GM19043 (cell line): ENCODE data around the gene NDUFB5.
A peak's percentile ranks its signal among the peaks of the same experiment; 100 is the strongest.

ENCODE experiments used
- ATAC-seq: cut with Tn5 transposase; IDR thresholded peaks from one replicate; pipeline ENCODE4 v1.9.1; 2021; ENCODE audit warnings: low read depth; ENCODE audit not compliant: unreplicated experiment

The NDUFB5 gene

DNA sequence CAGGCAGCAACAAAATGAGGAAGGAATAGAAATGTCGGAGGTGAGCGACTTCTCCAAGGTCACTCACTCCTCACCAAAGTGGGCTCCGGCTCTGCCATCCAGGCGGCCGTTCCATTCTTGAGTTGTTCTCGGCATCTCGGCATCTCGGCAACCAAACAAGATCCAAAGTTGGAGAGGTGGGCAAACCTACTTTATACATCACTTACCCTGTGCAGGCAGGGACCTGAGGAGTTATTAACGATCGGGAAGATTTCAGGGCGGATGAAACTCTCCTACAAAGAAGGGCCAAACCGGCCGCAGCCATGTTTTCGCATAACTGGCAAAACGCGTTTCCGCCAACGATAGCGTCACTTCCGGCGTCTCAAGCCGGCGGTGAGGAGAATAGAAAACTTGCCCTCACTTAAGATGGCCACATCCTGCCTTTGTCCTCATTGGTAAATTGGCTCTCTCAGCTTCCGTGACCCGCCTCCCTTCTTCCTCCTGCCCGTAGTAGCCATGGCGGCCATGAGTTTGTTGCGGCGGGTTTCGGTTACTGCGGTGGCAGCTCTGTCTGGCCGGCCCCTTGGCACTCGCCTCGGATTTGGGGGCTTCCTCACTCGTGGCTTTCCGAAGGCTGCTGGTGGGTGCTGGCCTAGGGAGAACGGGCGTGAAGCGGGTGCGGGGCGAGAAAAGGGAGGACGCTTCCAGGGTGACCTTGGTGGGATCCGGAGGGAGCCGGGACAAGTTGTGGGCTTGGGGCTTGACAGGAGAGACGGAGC lies at the start of gene NDUFB5, which contains the start of gene MRPL47:
TSS of gene NDUFB5 (plus strand) at position 474 of the 758 bp plus-strand sequence. CDS start at position 496, 22 bp downstream.
TSS of gene MRPL47 (minus strand) at position 318 of the 758 bp plus-strand sequence. CDS start at position 304, 14 bp downstream.
- ATAC-seq, result peak; percentile 96

DNA sequence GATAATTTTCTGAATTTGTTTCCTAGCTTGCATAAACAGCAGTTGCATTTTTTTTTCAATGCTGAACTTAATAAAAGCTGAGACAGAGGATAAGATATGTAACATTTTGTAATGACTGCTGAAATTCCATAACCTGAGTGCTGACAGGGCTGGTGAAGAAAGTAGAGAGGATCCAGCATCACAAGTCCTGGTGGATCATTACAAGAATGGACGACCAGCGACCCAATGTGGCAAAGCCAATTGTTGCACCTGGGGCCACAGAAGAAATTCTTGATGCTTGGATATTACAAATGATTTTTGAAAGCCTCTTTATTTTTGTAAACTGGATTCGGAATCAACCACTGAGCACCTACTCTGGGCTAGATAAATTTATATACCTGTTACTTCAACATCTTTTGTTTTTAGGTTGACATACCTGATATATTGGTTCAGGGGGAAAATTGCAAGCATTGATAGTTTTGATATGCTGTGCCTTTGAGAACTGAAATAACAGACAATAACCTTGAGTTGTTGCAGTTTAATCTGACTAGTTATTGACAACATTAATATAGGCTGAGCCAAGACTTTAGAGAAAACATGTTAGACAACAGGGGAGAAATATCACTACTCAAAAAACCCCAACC lies 45.7 kb upstream of the NDUFB5 start:
- no peak for ATAC-seq

DNA sequence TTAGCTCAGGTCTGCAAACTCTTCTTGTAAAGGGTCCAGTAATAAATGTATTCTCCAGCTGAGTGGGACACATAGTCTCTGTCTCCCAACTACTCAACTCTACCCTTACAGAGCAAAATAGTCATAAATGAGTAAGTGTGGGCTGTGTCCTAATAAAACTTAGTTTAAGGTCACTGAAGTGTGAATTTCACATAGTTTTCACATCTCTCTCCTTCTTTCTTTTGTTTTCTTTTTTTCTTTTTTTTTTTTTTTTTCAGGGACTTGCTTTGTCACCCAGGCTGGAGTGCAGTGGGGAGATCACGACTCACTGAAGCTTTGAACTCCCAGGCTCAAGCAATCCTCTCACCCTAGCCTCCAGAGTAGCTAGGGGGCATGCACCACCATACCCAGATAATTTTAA lies 43.8 kb upstream of the NDUFB5 start:
- ATAC-seq, result no peak

DNA sequence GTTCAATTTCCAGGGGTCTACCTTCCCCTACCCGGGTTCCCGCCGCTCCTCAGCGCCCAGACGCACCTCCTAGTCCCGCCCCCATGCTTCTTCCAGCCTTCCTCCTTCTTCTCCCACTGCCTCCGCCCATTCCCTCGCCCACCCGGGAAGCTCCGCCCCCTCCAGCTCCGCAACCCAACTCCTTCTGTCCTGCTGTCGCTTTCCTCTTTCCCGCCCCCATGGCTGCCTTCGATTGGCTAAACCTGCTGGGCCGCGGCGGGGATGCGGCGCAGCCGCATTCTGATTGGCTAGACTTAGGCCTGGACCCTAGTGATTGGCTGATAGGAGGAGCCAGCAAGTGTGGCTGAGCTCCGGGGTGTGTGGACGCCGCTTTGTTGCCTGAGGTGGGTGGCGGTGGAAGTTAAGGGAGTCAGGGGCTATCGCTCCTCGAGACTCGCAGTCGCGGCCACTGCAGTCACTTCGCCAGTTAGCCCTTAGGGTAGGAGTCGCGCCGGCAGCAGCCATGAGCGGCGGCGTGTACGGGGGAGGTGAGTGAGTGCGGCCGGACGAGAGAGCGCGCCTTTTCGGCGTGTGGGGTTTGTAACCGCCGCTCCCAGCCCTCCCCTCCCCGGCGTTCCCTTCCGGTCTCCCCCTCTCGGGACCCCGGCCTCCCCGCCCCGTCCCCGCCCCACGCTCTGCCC lies 41.9 kb upstream of the NDUFB5 start, which contains the start of gene ACTL6A:
TSS of gene ACTL6A (plus strand) at position 336 of the 680 bp plus-strand sequence. CDS start at position 503, 167 bp downstream.
- peak; percentile 92 for ATAC-seq

DNA sequence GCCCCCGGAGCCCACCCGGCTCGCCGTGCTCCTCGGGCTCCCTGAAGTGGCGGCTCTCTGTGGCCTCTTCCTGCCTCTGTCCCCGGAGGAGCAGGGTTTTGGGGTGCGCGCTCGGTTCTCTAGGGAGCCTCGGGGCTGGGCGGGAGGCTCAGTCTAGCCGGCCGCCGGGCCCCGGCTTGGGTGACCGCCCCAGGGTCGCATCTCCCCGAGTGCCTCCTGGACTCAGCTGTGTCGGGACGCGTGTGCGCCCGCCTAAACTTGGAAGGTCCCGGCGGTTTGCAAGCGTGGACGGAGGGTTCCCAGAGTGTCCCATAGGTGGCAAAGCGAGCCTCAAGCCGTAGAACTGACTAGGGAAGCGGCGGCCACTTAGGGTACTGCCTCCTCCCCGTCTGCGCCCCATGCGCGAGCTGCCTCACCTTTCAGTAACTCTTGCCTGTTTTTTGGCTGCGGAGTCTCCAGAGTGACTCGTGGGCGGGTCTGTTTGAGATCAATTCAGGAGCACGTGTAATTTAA lies 41.3 kb upstream of the NDUFB5 start:
- peak; percentile 43 for ATAC-seq

DNA sequence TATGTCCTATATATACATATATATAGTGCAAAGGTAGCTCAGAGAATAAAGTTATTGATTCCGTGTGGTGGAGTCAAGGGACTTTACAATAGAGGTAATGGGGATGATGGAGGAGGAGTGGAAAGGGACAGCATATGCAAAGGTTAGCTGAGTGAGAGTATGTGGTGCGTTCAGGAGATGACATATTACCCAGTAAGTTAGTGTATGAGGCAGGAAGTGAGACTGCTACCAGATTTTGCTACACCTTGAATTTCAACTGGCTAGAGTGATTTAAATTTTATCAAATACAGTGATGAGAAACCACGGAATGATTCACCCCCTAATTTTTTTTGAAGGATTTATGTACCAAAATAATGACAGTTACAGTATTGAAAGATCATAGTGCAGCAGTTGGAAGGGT lies 39.1 kb upstream of the NDUFB5 start:
- ATAC-seq, result no peak

DNA sequence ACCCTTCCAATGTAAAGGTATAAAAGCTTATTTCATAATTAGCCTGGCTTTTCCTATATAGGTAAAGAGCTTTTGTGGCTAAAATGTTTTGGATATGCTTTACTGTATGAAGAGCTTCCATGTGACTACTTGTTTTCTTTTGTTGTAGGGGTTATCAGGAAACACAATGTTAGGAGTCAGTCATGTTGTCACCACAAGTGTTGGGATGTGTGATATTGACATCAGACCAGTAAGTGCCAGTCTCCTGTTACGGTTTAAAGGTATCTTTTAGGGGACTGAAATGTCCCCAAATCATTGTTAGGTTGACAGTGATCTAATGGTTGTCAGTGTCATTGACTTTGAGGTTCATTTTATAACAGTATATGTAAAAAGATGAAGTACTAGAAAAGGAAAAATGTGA lies 23.6 kb upstream of the NDUFB5 start:
- ATAC-seq, result no peak

DNA sequence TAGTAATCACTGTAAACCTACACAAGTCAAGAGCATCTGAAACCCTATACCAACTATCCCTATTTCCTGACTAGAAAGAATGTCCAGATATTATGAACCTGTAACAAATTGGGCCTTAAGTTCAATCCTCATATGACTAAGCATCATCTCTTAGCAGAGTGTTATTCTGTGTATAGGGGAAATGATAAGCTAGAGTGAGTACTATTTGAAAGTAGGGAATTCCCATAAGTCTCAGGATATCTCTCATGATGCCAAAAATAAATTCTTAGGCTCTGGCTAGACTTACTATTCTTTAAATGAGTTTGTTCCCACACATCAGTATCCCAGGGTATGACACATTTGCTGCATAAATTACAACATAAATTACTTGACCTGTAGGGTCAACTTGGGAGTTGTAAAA lies 15.5 kb upstream of the NDUFB5 start:
- no peak for ATAC-seq

DNA sequence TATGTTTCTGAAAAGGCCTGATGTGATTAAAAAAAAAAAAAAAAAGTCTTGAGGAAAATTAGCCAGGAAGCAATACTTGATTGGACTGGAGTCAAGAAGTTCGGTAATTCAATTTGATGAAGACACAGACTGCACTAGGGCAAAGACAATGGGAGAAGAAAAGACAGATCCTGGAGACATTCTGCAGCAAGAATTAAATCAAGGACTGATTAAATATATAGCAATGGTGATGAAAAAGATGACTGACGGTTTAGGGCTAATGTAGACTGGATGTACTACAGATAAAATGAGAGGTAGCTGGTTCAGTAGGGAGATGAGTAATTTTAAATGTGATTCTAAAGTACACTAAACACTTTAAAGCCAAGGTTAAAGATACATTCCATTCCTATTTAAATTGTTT lies 13.9 kb upstream of the NDUFB5 start:
- ATAC-seq, result no peak

DNA sequence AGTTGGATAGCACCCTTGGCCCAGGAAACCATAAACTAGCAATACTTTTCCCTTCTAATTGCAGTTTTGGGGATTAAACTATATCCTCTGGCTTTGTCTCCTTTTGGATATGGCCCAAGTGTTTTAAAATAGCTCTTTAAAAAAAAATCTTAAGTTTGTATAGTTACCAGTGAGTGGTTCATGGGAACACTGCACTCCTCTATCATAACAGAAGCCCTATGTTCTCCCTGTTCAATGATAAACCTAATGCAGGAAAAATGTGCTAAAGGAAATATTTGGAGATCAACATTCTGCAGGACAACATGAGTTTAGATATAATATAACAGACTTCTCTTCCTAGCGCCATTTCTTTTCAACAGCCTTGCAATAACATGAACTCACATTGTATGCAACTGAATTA lies 13.3 kb upstream of the NDUFB5 start:
- no peak for ATAC-seq

DNA sequence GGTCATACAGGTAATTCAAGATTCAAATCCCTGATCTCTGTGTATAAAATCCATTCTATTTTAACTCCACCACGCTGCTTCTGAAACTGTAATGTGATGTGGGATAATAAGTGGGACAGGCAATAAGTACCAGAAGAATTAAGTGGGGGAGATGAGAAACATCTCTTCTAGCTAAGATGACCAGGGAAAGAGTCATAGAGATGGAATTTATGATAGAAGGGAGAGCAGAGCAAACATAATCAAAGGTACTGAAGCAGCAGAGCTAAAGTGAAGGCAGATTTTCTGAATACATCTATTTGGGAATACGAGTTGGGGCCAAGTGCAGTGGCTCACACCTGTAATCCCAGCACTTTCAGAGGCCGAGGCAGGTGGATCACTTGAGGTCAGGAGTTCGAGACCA lies 5.1 kb upstream of the NDUFB5 start:
- no peak for ATAC-seq

DNA sequence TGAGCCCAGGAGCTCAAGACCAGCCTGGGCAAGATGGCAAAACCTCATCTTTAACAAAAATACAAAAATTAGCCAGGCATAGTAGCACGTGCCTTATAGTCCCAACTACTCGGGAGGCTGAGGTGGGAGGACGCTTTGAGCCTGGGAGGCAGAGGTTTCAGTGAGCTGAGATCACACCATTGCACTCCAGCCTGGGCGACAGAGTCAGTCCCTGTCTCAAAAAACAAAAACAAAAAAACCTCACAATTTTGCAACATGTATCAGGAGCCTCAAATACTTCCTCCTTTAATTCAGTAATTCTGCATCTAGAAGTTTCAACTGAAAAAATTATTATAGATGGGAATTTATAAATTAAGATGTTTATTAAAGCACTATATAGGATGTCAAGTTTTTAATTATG lies 1.3 kb upstream of the NDUFB5 start:
- ATAC-seq, result no peak

DNA sequence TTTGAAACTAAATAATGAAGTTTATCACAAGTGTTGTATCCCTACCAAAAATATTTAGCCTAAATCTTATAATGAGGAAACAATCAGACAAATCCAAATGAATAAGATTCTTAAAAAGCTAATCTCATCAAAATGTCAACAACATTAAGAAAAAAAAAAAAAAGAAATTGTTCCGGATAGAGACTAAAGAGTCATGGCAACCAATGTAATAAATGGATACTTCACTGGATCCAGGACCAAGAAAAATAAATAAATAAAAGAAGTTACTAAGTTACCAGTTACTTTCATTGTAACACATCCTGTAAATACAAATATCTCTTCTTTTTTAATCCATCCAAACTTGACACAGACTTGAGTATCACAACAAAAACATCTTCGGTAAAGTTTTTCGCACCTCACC lies 763 bp upstream of the NDUFB5 start:
- ATAC-seq, result no peak

DNA sequence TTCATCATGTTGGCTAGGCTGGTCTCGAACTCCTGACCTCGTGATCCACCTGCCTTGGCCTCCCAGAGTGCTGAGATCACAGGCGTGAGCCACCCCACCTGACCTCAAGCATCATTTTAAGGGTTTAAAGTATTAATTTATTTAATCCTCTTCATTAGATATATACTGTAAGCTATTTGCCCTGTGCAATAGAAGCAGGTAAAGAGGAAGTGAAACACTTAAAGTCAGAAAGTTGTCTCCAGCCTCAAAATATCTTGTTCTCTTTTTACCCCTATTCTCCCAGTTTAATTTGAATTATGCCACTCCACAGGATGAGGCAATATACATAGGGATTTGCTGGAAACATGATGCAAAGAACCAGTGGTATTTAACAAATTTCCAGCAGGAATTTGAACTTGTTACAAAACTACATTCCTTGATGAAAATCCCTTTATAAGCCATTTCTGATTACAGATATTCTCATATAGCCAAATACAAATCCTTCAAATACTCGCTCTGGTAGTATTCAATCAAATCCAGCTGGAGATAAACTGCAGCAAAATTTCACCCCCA lies 2.0 kb downstream of the NDUFB5 start:
- no peak for ATAC-seq

DNA sequence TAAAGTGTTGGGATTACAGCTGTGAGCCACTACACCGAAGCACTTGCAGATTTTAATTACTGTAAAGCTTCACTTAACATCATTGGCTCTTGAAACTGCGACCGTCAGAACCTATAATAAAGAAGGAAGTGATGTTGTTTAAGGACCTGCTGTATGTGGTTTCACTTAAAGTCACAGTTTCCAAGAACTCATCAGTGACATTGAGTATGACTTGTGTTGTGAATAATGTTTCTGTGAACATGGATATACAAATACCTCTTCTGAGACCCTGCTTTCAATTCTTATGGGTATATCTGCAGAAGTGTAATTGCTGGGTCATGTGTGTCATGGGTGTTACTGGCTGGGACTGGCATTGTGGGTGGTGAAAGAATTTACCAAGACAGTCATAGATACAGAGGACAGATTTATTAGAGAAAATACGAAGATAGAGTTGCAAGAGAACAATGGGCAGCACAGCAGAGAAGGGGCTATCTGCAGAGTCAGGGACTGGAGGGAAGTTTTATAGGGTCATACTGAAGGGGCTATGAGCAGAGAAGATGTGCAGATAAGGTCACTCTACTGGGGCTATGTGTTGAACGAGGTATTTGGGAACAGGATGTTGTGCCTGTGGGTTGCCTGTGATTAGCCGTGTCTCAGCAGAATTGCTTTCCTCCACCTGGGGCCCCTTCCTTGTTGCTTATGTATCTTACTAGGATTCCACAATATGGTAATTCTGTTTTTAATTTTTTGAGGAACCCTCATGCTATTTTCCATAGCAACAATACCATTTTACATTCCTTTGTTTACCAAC lies 4.5 kb downstream of the NDUFB5 start:
- ATAC-seq, result peak; percentile 54

DNA sequence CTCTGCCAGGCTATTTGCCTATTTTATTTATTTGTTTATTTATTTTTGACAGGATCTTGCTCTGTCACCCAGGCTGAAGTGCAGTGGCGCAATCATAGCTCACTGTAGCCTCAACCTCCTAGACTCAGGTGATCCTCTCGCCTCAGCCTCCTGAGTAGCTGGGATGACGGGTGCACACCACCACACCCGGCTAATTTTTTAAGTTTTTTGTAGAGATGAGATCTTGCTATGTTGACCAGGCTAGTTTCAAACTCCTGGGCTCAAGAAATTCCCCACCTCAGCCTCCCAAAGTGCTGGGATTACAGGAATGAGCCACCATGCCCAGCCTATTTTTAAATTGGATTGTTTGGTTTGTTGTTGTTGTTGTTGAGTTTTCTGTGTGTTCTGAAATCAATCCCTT lies 5.5 kb downstream of the NDUFB5 start:
- no peak for ATAC-seq

DNA sequence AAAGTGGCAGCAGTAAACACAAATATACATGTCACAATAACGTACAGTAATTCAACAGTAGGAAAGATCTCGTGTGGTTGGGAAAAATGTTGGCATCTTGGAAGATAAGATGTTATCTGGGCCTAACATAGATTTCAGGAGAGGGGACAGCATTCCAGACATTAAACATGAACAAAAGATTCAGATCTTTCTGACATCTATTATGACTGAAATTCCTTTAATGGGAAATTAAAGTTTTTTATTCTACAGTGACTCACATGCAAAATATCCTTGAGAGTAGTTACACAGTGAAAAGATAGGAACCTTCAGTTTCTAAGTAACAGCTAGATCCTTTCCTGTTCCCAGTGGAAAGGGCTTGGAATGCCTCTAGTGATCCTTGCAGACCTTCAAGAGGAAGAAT lies 9.2 kb downstream of the NDUFB5 start:
- ATAC-seq, result no peak

DNA sequence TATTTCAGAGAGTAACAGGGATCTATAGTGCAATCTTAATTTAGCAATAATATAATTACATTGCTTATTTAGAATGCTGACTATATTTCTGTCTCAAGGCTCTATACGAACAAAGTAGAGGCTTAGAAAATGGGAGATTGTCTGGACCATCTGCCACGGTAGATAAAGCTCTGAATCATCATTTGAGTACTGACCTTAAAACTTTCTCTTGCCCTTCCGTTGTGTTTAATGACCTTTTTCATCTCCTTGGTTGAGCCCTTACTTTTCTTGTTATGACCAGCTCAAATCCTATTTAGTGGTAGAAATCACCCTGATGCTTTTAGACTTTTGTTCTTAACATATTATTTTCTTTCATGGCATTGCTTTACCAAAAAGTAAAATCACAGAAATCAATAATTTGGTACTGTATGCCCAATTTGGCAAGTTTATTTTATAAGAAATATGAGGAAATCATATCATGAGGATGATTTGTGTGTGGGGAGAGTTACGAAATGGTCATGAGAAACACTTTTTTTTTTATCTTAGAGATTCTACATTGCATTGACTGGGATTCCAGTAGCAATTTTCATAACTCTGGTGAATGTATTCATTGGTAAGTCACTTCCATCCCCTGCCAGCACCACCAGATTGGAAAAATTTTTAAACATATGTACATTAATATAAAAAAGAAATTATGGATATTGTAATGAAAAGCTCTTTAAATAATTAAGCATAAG lies 11.0 kb downstream of the NDUFB5 start:
- no peak for ATAC-seq

DNA sequence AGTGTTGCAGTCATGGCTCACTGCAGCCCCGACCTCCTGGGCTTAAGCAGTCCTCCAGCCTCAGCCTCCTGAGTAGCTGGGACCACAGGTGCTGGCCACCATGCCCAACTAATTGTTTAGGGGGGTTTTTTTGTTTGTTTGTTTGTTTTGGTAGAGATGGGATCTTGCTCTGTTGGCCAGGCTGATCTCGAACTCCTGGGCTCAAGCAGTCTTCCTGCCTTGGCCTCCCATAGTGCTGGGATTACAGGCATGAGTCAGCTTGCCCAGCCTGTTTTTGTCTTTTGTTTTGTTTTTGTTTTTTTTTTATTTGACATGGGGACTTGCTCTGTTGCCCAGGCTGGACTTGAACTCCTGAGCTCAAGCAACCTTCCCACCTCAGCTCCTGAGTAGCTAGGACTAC lies 17.4 kb downstream of the NDUFB5 start:
- no peak for ATAC-seq

DNA sequence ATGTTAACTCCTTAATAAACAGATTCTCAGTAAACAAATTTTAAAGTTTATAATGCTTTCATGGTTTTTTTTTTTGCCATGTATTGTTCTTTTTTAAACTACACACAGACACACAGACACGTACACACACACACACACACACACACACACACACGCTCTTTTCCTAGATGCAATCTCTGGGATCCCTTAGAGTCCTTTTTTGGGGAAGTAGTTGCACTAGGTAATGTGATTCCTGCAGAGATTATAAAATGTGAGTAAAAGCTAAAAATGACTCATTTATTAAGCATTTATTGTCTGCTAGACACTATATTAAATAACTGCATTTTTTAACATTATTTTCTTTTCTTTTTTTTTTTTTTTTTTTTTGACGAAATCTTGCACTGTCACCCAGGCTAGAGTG lies 19.9 kb downstream of the NDUFB5 start:
- ATAC-seq, result no peak
